GM19043 (cell line): ENCODE data around the gene EXOC6B.

Experiments used
- ATAC-seq: cut with Tn5 transposase; IDR thresholded peaks from one replicate; pipeline ENCODE4 v1.9.1; 2021; ENCODE audit warnings: low read depth; ENCODE audit not compliant: unreplicated experiment

Gene EXOC6B

GRCh38 chr2:72747344-72747743 is 78.5 kb downstream of the EXOC6B start:
- no peak for ATAC-seq

- ATAC-seq: no peak
Measured at GRCh38 chr2:72745679-72746368, 80.0 kb downstream of the EXOC6B start.

- ATAC-seq: no peak
Measured at GRCh38 chr2:72744049-72744448, 81.8 kb downstream of the EXOC6B start.

GRCh38 chr2:72743481-72743880 is 82.4 kb downstream of the EXOC6B start:
- ATAC-seq: no peak

GRCh38 chr2:72738096-72738495 is 87.7 kb downstream of the EXOC6B start:
- no peak for ATAC-seq

- ATAC-seq: no peak
Measured at GRCh38 chr2:72734432-72734831, 91.4 kb downstream of the EXOC6B start.

GRCh38 chr2:72731116-72731515 is 94.7 kb downstream of the EXOC6B start:
- no peak for ATAC-seq

- no peak for ATAC-seq
Measured at GRCh38 chr2:72727356-72727755, 98.5 kb downstream of the EXOC6B start.

- ATAC-seq: no peak
Measured at GRCh38 chr2:72723769-72724370, 102.0 kb downstream of the EXOC6B start.

GRCh38 chr2:72722492-72723070 is 103.3 kb downstream of the EXOC6B start:
- ATAC-seq: no peak

GRCh38 chr2:72719416-72719815 is 106.4 kb downstream of the EXOC6B start:
- no peak for ATAC-seq

GRCh38 chr2:72718876-72719275 is 107.0 kb downstream of the EXOC6B start:
- ATAC-seq: no peak

- ATAC-seq: no peak
Measured at GRCh38 chr2:72716601-72717000, 109.2 kb downstream of the EXOC6B start.

GRCh38 chr2:72713857-72714256 is 112.0 kb downstream of the EXOC6B start:
- ATAC-seq: no peak

GRCh38 chr2:72712977-72713376 is 112.9 kb downstream of the EXOC6B start:
- ATAC-seq: no peak

GRCh38 chr2:72712304-72712703 is 113.5 kb downstream of the EXOC6B start:
- no peak for ATAC-seq

- no peak for ATAC-seq
Measured at GRCh38 chr2:72710418-72711152, 115.2 kb downstream of the EXOC6B start.

GRCh38 chr2:72708236-72708635 is 117.6 kb downstream of the EXOC6B start:
- no peak for ATAC-seq

- ATAC-seq: no peak
Measured at GRCh38 chr2:72698300-72698699, 127.5 kb downstream of the EXOC6B start.

- no peak for ATAC-seq
Measured at GRCh38 chr2:72696559-72696958, 129.3 kb downstream of the EXOC6B start.

- no peak for ATAC-seq
Measured at GRCh38 chr2:72695676-72696075, 130.2 kb downstream of the EXOC6B start.
